HG02610 (cell line): ENCODE results near the gene LCE2B.
"Not testable (repeated sequence)": the region's sequence is repeated elsewhere in the genome, so short reads cannot be mapped to it uniquely, and the experiment has no call there.

ENCODE experiments used
- ATAC-seq: cut with Tn5 transposase; IDR thresholded peaks from one replicate; pipeline ENCODE4 v1.9.1; 2021; ENCODE audit warnings: mild to moderate bottlenecking, moderate library complexity; ENCODE audit not compliant: unreplicated experiment

The LCE2B gene, protein sequence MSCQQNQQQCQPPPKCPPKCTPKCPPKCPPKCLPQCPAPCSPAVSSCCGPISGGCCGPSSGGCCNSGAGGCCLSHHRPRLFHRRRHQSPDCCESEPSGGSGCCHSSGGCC

DNA sequence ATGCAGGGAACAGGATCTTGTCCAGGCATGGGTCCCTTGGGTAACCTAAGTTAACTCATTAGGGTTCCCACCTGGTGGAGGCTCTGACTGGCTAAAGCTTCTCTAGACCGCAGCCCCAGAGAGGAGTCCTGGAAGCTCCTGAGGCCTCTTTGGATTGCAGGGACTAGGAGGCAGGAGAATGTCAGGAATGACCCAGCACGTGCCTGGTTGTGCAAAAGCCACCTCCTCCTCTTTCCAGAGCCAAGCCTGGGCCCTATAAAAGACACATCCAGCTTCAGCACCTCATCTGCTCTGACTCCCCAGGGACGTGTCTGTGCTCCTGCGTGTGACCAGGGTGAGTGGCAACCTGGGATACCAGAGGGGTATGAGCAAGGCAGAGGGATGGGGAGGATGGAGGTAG is at the start of gene LCE2B:
Gene LCE2B, plus strand, starts transcription at position 301 of the 400 bp plus-strand sequence. CDS start 721 bp downstream, outside the sequence.
- ATAC-seq, result not testable (repeated sequence)

DNA sequence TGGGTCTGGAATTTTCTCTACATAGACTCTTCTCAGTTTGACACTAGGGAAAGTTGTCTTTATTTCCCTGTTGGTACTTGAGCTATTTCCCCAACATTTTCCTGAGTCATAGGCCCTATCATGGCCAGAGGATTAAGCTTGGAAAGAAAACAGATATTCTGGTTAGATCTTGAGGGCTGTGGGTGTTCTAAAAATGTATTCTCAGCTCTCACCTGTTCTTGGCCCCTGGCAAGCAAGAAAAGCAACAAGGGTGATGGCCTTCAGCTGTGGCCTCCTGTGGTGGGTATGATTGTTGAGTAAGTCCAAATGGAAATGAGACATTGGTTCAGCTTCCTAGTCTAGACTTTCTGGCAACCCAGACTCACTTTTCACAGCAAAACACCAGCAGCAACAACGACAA is 45.6 kb upstream of the LCE2B start:
- ATAC-seq, result no peak

DNA sequence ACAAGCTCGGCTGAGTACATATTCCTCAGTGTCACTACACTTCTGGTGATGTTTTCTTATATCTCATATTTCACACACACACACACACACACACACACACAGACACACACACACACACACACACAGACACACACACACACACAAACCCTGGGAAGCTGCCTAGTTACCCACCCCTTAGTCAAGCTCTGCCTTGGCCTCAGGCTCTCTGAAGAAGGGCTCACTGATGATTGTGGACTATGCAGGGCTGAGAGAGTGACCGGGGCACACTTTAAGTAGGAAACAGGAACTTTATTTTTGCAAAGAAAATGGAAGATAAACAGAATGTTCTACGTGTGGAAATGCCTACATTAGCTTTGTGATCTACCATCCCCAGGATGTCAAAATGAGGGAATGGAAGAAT is 42.0 kb upstream of the LCE2B start:
- ATAC-seq, result no peak

DNA sequence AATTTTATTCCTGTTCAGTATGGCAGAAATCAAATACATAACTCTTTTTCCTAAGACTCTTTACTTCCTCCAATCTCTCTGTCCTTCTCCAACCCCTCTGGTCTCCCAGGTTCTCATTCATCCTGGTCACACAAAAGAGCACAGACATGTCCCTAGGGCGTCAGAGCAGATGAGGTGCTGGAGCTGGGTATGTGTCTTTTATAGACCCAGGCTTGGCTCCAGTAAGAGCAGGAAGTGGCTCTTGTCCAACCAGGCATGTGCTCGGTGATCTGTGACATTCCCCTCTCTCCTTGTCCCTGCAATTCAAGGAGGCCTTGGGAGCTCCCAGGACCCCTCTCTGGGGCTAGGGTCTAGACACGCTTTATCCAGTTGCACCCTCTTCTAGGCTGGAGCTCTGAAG is 40.8 kb upstream of the LCE2B start:
- ATAC-seq, result no peak

DNA sequence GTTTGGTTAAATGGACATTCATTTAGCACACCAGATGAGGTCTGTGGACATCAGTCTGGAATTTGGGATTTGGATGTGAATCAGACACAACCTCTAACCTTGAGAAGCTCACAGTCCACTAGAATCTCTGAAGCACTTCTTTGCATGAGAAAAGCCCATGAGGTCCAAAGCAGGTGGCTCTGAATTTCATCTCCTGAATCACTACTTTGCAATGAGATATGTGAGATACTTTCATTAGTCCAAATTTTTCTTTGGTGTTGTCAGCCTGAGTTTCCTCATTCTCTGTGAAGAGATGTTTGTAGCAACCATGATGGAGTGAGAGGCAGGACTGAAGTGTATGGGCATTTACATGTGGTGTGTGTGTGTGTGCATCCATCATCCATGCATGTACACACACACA is 39.3 kb upstream of the LCE2B start:
- ATAC-seq, result no peak

DNA sequence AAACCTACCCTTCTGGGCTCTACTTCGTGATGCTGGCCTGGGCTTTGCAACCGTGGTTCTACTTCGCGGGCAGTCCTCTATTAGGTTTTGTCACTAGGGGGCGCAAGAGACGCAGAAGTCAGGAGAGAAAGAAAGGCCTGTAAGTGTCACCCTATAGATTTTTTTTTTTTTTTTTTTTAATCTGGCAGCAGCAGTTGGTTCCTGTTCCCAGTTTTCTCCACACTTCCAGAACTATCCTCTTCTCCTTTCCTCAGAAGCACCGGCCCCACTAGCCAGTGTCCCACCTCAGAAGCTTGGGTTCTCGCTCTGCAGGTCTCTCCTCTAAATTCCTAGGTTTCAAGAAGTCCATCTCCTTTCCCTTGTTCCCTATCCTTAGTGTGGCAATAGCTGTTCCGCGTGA is 31.8 kb upstream of the LCE2B start:
- peak; percentile 41 for ATAC-seq

DNA sequence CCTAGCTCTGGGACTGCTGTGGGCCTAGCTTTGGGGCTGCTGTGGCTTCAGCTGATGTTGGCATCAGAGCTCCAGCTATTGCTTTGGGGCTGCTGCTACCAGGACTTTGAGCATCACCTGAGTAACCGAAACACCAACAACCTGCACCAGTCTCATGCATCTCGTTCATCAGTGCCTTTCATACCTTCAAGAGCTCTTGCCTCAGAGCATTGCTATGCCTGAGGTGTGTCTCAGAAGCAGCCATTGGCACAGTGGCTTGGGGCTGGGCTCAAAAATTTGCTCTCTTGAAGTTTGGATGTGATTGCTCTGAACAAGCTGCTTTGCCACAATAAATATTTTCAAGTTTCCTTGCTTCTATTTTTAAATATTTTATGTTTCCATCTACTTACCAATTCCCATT is 29.5 kb upstream of the LCE2B start:
- no peak for ATAC-seq

DNA sequence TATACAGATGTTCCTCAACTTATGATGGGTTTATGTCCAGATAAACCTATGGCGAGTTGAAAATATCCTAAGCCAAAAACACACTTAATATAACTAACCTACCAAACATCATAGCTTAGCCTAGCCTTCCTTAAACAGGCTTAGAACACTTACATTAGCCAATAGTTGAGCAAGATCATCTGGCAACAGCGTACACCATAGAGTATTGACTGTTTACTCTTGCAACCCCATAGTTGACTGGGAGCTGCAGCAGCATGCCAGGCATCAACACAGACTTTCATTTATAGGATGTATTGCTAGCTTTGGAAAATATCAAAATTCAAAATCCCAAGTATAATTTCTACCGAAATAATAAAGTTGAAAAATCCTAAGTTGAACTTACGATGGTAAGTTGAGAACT is 28.2 kb upstream of the LCE2B start:
- no peak for ATAC-seq

DNA sequence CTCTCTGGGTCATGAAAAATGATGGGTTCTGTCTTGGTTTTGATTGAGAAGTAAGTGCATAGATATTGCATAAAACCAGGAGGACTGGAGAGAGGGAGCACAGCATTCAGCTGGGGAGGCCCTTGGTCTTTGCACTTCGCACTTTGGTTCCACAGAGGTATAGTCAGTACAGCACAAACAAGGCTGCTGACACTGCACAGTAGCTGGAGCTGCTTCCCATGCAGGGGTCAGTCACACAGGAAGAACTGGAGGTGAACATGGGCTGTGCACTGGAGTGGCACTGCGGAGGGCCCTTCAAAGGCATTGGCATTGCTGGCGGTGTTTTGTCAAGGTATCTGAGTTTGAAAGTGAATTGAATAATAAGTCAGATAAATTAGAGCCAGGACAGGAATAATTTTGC is 27.3 kb upstream of the LCE2B start:
- no peak for ATAC-seq

DNA sequence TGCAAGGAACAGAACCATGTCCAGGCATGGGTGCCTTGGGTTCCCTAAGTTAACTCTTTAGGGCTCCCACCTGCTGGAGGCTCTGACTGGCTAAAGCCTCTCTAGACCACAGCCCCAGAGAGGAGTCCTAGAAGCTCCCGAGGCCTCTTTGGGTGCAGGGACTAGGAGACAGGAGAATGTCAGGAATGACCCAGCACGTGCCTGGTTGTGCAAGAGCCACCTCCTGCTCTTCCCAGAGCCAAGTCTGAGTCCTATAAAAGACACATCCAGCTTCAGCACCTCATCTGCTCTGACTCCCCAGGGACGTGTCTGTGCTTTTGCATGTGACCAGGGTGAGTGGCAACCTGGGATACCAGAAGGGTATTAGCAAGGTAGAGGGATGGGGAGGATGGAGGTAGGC is 22.8 kb upstream of the LCE2B start, which contains the start of gene LCE2D:
Gene LCE2D, plus strand, starts transcription at position 283 of the 400 bp plus-strand sequence. CDS start 726 bp downstream, outside the sequence.
- ATAC-seq, result no peak

DNA sequence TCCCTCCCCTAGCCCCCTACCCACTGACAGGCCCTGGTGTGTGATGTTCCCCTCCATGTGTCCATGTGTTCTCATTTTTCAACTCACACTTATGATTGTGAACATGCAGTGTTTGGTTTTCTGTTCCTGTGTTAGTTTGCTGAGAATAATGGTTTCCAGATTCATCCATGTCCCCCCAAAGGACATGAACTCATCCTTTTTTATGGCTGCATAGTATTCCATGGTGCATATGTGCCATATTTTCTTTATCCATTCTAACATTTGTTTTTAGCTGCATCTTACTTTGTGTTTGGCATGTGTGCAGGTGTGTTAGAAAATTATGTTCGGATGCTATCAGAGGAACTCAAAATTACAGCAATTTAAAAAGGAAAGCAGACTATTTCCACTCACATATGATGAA is 19.8 kb upstream of the LCE2B start:
- not testable (repeated sequence) for ATAC-seq

DNA sequence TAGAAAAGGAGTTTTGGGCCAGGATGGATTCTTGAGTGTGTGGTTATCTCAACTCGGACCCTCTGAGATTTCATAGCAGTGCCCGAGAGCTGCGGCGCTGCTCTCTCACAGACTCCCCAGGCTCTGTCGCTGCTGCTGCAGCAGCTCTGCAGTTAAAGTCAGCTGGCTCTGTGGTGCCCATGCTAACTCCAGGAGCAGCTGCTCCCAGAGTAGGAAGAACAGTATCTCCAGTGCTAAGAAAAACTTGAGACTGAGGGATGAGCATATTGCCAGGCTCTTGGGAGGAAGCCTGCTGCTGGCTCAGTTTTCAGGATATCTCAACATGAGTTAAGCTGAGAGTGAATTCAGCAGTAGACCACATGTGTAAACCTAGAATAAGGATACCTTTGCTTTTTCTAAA is 18.3 kb upstream of the LCE2B start:
- ATAC-seq, result no peak

DNA sequence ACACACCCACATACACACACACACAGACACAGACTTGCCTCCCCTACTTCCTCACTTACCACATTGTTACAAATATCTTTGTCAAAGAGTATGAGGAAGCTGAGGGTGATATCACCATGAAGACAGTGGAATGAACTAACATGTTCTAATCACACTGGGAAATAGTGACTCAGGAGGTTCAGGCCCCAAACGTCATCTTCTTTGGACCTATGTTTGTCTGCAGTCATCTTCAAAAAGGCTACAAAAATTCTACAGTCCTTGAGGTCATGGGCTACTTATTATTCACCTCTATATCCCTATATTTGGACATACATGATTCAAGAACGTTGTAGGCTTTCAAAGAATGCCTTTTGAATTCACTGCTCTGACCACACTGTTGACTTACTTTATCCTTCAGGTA is 12.9 kb upstream of the LCE2B start:
- no peak for ATAC-seq

DNA sequence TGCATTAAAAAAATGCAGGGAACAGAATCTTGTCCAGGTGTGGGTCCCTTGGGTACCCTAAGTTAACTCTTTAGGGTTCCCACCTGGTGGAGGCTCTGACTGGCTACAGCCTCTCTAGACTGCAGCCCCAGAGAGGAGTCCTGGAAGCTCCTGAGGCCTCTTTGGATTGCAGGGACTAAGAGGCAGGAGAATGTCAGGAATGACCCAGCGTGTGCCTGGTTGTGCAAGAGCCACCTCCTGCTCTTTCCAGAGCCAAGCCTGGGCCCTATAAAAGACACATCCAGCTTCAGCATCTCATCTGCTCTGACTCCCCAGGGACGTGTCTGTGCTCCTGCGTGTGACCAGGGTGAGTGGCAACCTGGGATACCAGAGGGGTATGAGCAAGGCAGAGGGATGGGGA is 10.9 kb upstream of the LCE2B start, which contains the start of gene LCE2C:
Gene LCE2C, plus strand, starts transcription at position 297 of the 400 bp plus-strand sequence. CDS start 737 bp downstream, outside the sequence.
- ATAC-seq, result not testable (repeated sequence)

DNA sequence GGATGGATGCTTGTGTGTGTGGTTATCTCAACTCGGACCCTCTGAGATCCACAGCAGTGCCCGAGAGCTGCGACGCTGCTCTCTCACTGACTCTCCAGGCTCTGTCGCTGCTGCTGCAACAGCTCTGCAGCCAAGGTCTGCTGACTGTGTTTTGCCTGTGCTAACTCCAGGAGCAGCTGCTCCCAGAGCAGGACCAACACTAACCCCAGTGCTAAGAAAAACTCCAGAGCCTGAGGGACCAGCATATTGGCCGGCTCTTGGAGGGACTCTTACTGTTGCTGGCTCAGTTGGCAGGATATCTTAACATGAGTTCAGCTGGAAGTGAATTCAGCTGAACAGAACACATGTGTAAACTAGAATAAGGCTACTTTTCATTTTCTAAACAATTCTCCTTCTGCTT is 6.5 kb upstream of the LCE2B start:
- ATAC-seq, result no peak

DNA sequence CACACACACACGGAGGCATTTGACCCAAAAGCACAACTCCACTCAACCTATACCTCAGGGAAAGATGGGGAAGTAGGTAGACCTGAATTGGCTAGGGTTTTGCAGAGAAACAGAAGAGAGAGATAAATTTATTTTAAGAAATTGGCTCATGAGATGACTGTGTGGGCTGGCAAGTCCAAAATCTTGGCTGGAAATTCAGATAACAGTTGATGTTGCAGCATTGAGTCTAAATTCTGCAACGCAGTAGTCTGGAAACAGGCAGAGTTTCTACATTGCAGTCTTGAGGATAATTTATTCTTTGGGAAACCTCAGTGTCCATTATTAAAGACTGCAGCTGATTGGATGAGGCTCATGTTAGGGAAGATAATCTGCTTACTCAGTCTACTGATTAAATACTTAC is 4.3 kb upstream of the LCE2B start:
- no peak for ATAC-seq

DNA sequence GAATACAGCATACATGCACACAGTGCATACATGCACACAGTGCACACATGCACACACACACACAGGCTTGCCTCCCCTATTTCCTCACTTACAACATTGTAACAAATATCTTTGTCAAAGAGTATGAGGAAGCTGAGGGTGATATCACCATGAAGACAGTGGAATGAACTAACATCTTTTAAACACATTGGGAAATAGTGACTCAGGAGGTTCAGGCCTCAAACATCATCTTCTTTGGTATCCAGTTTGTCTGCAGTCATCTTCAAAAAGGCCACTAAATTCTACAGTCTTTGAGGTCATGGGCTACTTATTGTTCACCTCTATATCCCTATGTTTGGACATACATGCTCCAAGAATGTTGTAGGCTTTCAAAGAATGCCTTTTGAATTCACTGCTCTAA is 2.1 kb upstream of the LCE2B start:
- no peak for ATAC-seq

DNA sequence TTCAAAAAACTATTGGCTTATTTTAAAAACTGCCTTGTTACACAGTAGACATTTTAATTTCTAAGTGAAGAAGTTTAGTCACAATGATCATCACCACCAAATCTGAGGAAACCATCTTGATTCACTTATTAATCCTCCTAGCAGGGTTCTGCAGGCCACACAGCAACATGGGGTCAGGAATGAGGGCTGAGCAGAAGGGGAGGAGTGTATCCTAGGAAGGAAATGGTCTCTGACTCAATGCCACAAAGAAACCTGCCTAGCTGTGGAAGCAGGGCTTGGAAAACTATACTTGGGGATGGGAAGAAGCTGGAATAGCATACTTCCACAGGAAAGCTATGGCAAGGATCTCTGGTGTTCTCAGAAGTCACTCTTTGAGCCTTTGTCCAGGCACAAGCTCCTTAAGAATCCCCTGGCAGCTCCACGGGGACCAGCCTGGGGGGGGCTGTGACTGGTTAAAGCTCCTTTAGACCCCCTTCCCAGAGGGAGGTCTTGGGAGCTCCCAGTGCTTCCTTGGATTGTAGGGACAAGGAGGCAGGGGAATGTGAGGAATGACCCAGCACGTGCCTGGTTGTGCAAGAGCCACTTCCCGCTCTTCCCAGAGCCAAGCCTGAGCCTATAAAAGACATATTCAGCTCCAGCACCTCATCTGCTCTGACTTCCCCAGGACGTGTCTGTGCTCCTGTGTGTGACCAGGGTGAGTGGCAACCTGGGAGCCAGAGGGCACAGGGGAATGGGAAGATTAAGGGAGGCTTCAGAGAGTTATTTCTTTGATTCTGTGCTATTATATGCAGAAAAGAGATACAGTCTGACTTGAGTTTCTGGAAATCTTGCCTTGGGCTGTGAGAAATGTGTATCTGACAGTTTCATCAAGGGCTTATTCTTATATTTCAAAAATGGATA is 12.0 kb downstream of the LCE2B start, which contains the start of gene LCE2A:
Gene LCE2A, plus strand, starts transcription at position 645 of the 900 bp plus-strand sequence. CDS start 557 bp downstream, outside the sequence.
- ATAC-seq, result no peak

DNA sequence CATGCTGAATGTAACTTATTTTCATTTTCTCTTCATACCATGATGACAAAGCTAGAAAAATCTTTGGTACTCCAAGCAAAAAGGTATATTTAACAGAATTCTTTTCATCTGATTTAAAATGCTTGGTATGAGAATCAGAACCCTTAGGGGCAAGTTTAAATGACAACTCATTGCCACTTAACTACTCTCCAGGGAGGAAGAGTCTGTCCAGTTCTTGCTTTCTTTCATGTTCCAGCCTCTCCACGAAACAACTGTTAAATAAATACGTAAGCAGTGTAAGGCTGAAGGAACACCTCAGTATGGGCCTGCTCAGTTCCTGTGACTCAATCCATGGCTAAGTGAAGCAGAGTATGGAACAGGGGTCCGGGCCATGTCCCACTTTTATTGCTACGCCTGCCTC is 13.8 kb downstream of the LCE2B start:
- ATAC-seq, result no peak

DNA sequence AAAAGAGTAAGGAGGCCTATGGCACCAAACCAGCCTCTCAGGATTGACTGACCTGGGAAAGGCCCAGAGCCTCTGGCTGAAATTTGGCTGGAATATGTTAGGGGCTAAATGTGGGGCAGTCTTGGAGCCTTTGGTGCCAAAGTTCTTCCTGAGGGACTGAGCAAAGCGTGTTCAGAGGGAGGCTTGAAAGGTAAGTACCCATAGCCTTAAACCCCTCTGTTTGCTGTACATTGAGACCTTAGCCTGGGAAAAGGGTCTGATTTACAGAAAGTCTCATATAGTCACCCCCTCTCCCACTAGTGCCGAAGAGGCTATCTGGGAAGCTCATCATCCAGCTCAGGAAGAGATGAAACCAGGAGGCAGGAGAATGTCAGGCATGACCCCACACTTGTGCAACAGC is 21.9 kb downstream of the LCE2B start, which contains the start of gene LCE4A:
Gene LCE4A, plus strand, starts transcription at position 301 of the 400 bp plus-strand sequence. CDS start 916 bp downstream, outside the sequence.
- ATAC-seq, result no peak

DNA sequence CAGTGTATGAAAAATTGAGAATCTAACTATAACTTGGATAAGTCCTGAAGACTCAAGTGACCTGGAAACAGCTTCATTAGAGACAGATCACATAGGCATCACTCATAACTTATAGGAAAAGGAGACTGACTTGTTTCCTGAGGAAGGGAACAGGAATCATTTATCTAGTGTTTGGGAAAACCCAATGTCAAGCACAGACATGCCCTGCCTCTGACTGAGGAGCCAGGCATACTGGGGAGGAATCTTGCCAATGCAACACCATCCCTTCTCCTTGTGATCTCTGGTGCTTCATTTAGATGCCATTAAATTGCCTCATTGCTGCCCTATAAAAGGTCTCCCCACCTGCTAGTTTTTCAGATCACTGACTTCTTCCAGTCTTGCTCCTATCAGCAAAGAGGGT is 32.3 kb downstream of the LCE2B start:
- no peak for ATAC-seq

DNA sequence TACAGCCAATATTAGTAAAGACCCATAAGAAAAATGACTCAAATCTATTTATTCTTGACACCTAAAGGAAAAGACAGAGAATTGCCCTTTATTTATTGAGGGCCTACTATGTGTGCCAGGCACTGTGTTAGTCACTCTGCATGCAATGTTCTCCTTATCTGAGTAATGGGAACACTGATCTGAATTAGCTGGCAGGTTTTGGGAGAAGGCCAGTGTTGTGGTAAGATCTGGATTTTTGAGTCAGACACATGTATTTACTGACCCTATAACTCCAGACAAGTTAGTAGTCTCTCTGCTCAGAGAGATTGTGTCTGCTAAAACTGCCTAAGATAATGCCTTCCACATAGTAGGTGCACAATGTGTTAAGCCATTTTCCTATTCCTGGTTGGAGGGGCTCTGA is 39.3 kb downstream of the LCE2B start:
- ATAC-seq, result no peak
